SU-DHL-6 (cell line): ENCODE data around the gene ERAP2.

ENCODE experiments used
- CTCF ChIP-seq: fragments of 200-600 bp; sonication (generic); IDR thresholded peaks from one replicate; pipeline ENCODE4 v1.5.1; 2017; ENCODE audit warnings: antibody characterized with exemption, mild to moderate bottlenecking, low read length, moderate library complexity; ENCODE audit not compliant: insufficient read depth, poor library complexity, severe bottlenecking
- EZH2phosphoT487 ChIP-seq: fragments of 200-600 bp; sonication (generic), shearing (Covaris generic); conservative IDR thresholded peaks from 2 replicates; pipeline ENCODE4 v1.6.1; 2018; ENCODE audit warnings: mild to moderate bottlenecking, antibody characterized with exemption, low read length, moderate library complexity, mixed read lengths

- no peak for TF ChIP-seq CTCF
- no peak for TF ChIP-seq EZH2phosphoT487
Observed at GRCh38 chr5:96863114-96863513, 13.2 kb upstream of the ERAP2 start.
